Measurements from ENCODE around the gene DHX35. TPM values are rescaled to one million over a fixed set of nuclear protein-coding genes. Genes with fewer than 3 reads are reported as not detected.

Gene DHX35
- total RNA-seq, 1 experiment from 2014 or later, result 12.2 TPM

GRCh38 chr20:38934530-38934929 is 27.6 kb upstream of the DHX35 start:
- Histone ChIP-seq H3K4me3 (ENCODE audit: low read depth in 2 of 2, low read length in 2 of 2) (no peak overlapping the region), H3K4me1 (ENCODE audit: control insufficient read depth, insufficient read depth, low read length) (peaks cover 8% of the 10 kb centered on the region), H3K36me3 (ENCODE audit: control insufficient read depth, insufficient read depth, low read length) (no peaks in the 10 kb centered on the region; the same call in 1 of the 2 replicates), H3K27ac (ENCODE audit: low read length) (no peak overlapping the region), H3K27me3 (ENCODE audit: control insufficient read depth, insufficient read depth, low read length) (no peaks in the 10 kb centered on the region), H3K9me3 (ENCODE audit: control insufficient read depth, insufficient read depth, low read depth, low read length) (no peaks in the 10 kb centered on the region)
- ATAC-seq (no peak), DNase-seq (ENCODE audit: low read depth, low spot score) (no peak)
- no peak for TF ChIP-seq SIN3A (IDR thresholded peaks at IDR 0.05; ENCODE audit: borderline replicate concordance, insufficient read depth, low read depth, low read length)
- no peak for TF ChIP-seq POLR2AphosphoS5 (IDR thresholded peaks at IDR 0.05; ENCODE audit: low read depth, low read length)
- no peak for TF ChIP-seq TCF7L2 (IDR thresholded peaks at IDR 0.05; ENCODE audit: low read depth, low read length)
- no peak for TF ChIP-seq CTCF (IDR thresholded peaks at IDR 0.05)
- TF ChIP-seq REST (IDR thresholded peaks at IDR 0.05; ENCODE audit: insufficient read depth in 1 of 2, low read depth in 2 of 2, low read length in 1 of 2), result no peak
- ChIA-PET CTCF (interaction anchor here (0.7 kb wide), 1 partner anchor 15 kb away, joined by 14 read pairs; no protein-coding TSS in a partner anchor), POLR2A (no interaction called here)
- intact Hi-C loops (cut with micrococcal nuclease; ENCODE audit: unreplicated experiment) (no loop called here), in situ Hi-C loops (cut with HindIII; ENCODE audit: low pct_unique_long_range_greater_than_20kb, low sequenced_read_pairs) (no loop called here)
- BruUV-seq (replicated peaks), result no TSS peak

- H3K27ac ChIP-seq (ENCODE audit: low read length), result no peak overlapping the region
- no TSS peak for BruUV-seq (replicated peaks)
- intact Hi-C loops (cut with micrococcal nuclease; ENCODE audit: unreplicated experiment), result no loop called here
Measured at GRCh38 chr20:38935285-38935684, 26.9 kb upstream of the DHX35 start.

More at GRCh38 chr20:38935285-38935684, 26.9 kb upstream of the DHX35 start:
- DNase-seq (ENCODE audit: low read depth, low spot score) (peak; percentile 22), ATAC-seq (peak; percentile 61; the same call in 1 of the 2 replicates)
- Histone ChIP-seq H3K36me3 (ENCODE audit: control insufficient read depth, insufficient read depth, low read length) (no peaks in the 10 kb centered on the region; the same call in 1 of the 2 replicates), H3K4me1 (ENCODE audit: control insufficient read depth, insufficient read depth, low read length) (peaks cover 3% of the 10 kb centered on the region), H3K27me3 (ENCODE audit: control insufficient read depth, insufficient read depth, low read length) (no peaks in the 10 kb centered on the region), H3K9me3 (ENCODE audit: control insufficient read depth, insufficient read depth, low read depth, low read length) (no peaks in the 10 kb centered on the region), H3K4me3 (ENCODE audit: low read depth in 2 of 2, low read length in 2 of 2) (no peak overlapping the region)
- ChIA-PET POLR2A (no interaction called here), CTCF (no interaction called here)
- in situ Hi-C loops (cut with HindIII; ENCODE audit: low pct_unique_long_range_greater_than_20kb, low sequenced_read_pairs), result no loop called here
- TF ChIP-seq CTCF (IDR thresholded peaks at IDR 0.05), result peak; percentile 56
- no peak for TF ChIP-seq TCF7L2 (IDR thresholded peaks at IDR 0.05; ENCODE audit: low read depth, low read length)

All from Panc1 (cell line).